ENCODE measurements around the gene PANK3. TPM values are rescaled to one million over a fixed set of nuclear protein-coding genes. Genes with fewer than 3 reads are reported as not detected.

Gene PANK3
- total RNA-seq, 2 donors from 2014 or later, result 24.9 to 39.2 TPM

Other genes with a start within 250 kb of the PANK3 start
- 10 to 100 TPM; 50.5 to 93.8 TPM for gene RARS1, start 92.9 kb downstream of the PANK3 start, total RNA-seq
- not detected for gene FBLL1, start 50.1 kb downstream of the PANK3 start, total RNA-seq